Ascending aorta (tissue), 2 donors: Measurements from ENCODE around the gene PREX1. TPM values are rescaled to one million over a fixed set of nuclear protein-coding genes. Genes with fewer than 3 reads are reported as not detected.

ENCODE experiments used
- DNase-seq, 2 donors: peaks; one replicate each; pipeline ENCODE4 v3.0.0-alpha.2; 2019; ENCODE audit warnings: low spot score in 2 of 2
- H3K27ac ChIP-seq, 2 donors: fragments of 200-600 bp; sonication (generic); one replicate each; pipeline ENCODE4 v1.5.1; 2016 to 2017; ENCODE audit warnings: mild to moderate bottlenecking in 1 of 2
- H3K27me3 ChIP-seq: fragments of 200-600 bp; sonication (generic); one replicate; pipeline ENCODE4 v1.5.1; 2017
- H3K36me3 ChIP-seq, 2 donors: fragments of 200-600 bp; sonication (generic); one replicate each; pipeline ENCODE4 v1.5.1; 2016
- H3K4me1 ChIP-seq, 2 donors: fragments of 200-600 bp; sonication (generic); one replicate each; pipeline ENCODE4 v1.5.1; 2016 to 2017; ENCODE audit warnings: mild to moderate bottlenecking in 1 of 2
- H3K4me3 ChIP-seq, 2 donors: fragments of 200-600 bp; sonication (generic); one replicate each; pipeline ENCODE4 v1.5.1; 2016 to 2017; ENCODE audit warnings: mild to moderate bottlenecking in 1 of 2
- H3K9me3 ChIP-seq, 2 donors: fragments of 200-600 bp; sonication (generic); one replicate each; pipeline ENCODE4 v1.5.1; 2016
- CTCF ChIP-seq, 3 experiments: fragments of 200-600 bp in 2 of 3; fragments of 450-650 bp in 1 of 3; sonication (generic) in 2 of 3; IDR thresholded peaks; one replicate each; pipeline ENCODE4 v1.5.1; 2016 to 2019; ENCODE audit warnings: antibody characterized with exemption in 3 of 3, mild to moderate bottlenecking in 1 of 3, moderate library complexity in 1 of 3
- intact Hi-C: fragments of 100-400 bp; cut with DNase I; formaldehyde crosslinking; loops from one replicate; pipeline ENCODE4 v1.15.1; 2023
- total RNA-seq: library from RNA; depleted of rRNA; stranded (reverse); fragments of >200 nt; gene quantifications from one replicate; pipeline ENCODE4 v1.1.0, GENCODE V29; 2016

The PREX1 gene
- total RNA-seq, 1 donor from 2014 or later, result 75.4 TPM

- intact Hi-C loops, result no loop called here
- Histone ChIP-seq H3K4me3 (no peak overlapping the region), H3K27me3 (no peaks in the 10 kb centered on the region), H3K9me3 (no peaks in the 10 kb centered on the region), H3K36me3 (no peaks in the 10 kb centered on the region), H3K27ac (no peak overlapping the region), H3K4me1 (peaks cover 22% of the 10 kb centered on the region in 2 donors)
- TF ChIP-seq CTCF (IDR thresholded peaks at IDR 0.05), result no peak
- DNase-seq, result no peak
Measured at GRCh38 chr20:48795732-48796131, 32.1 kb downstream of the PREX1 start.

- Histone ChIP-seq H3K27ac (no peak overlapping the region), H3K36me3 (no peaks in the 10 kb centered on the region), H3K4me1 (peaks cover 22 to 24% of the 10 kb centered on the region in 2 donors), H3K9me3 (no peaks in the 10 kb centered on the region), H3K4me3 (no peak overlapping the region), H3K27me3 (no peaks in the 10 kb centered on the region)
- intact Hi-C loops, result loop anchor here (5.0 kb wide), 1 partner anchor 73 kb away; no protein-coding TSS in a partner anchor
- no peak for TF ChIP-seq CTCF (IDR thresholded peaks at IDR 0.05)
- DNase-seq, result no peak
Measured at GRCh38 chr20:48794816-48795457, 32.9 kb downstream of the PREX1 start.

- Histone ChIP-seq H3K36me3 (no peaks in the 10 kb centered on the region), H3K27me3 (no peaks in the 10 kb centered on the region), H3K9me3 (no peaks in the 10 kb centered on the region), H3K27ac (no peak overlapping the region), H3K4me1 (peaks cover 18 to 24% of the 10 kb centered on the region in 2 donors), H3K4me3 (no peak overlapping the region)
- DNase-seq, result no peak
- no peak for TF ChIP-seq CTCF (IDR thresholded peaks at IDR 0.05)
- intact Hi-C loops, result loop anchor here (5.0 kb wide), 1 partner anchor 72 kb away; no protein-coding TSS in a partner anchor
Measured at GRCh38 chr20:48794360-48794759, 33.4 kb downstream of the PREX1 start.

- no peak for TF ChIP-seq CTCF (IDR thresholded peaks at IDR 0.05)
- Histone ChIP-seq H3K4me3 (no peak overlapping the region), H3K36me3 (no peaks in the 10 kb centered on the region), H3K27me3 (no peaks in the 10 kb centered on the region), H3K9me3 (no peaks in the 10 kb centered on the region), H3K27ac (no peak overlapping the region), H3K4me1 (peaks cover 18 to 24% of the 10 kb centered on the region in 2 donors)
- no peak for DNase-seq
- intact Hi-C loops, result loop anchor here (5.0 kb wide), 1 partner anchor 71 kb away; no protein-coding TSS in a partner anchor
Measured at GRCh38 chr20:48793776-48794175, 34.0 kb downstream of the PREX1 start.

- H3K9me3 ChIP-seq, result no peaks in the 10 kb centered on the region
- no peak overlapping the region for H3K4me3 ChIP-seq
- H3K36me3 ChIP-seq, result no peaks in the 10 kb centered on the region
- no peak for TF ChIP-seq CTCF (IDR thresholded peaks at IDR 0.05)
- H3K27me3 ChIP-seq, result no peaks in the 10 kb centered on the region
- peak overlapping the region; percentile 46 to 51 for H3K27ac ChIP-seq
- peaks cover 18 to 24% of the 10 kb centered on the region in 2 donors for H3K4me1 ChIP-seq
- intact Hi-C loops, result loop anchor here (2.0 to 5.0 kb wide), 2 partner anchors 37 to 69 kb away; no protein-coding TSS in a partner anchor
- peak in 1 of 2 donors; percentile 78 for DNase-seq
Measured at GRCh38 chr20:48791666-48792071, 36.1 kb downstream of the PREX1 start.
